HepG2 (cell line): ENCODE data around the gene TLCD1. TPM values are rescaled to one million over a fixed set of nuclear protein-coding genes. Genes with fewer than 3 reads are reported as not detected.
A peak's percentile ranks its signal among the peaks of the same experiment; 100 is the strongest.

Experiments used
- ATAC-seq: fragments of 200-7000 bp; cut with Tn5 transposase; 3 replicates; pipeline ENCODE4 v1.9.1; 2020; ENCODE audit warnings: mild to moderate bottlenecking, moderate library complexity
- BruUV-seq: library from RNA; stranded (reverse); fragments of 400-500 nt; replicated peaks from 2 replicates; lab custom pipeline; 2021; lab: Mats Ljungman, UMichigan
- CTCF ChIA-PET: fragments of 300-600 bp; formaldehyde crosslinking; extraction: SDS; loops from one replicate; lab custom pipeline; 2021; ENCODE audit warnings: low total read pairs, inconsistent platforms, low intra/inter-chr PET ratio; lab: Yijun Ruan, JAX
- POLR2A ChIA-PET: fragments of 350-600 bp; sonication (Branson Sonifier 250); formaldehyde crosslinking; loops from one replicate; lab custom pipeline; 2020; ENCODE audit warnings: antibody characterized with exemption, inconsistent platforms; lab: Yijun Ruan, JAX
- DNase-seq: peaks from one replicate; pipeline ENCODE4 v3.0.0-alpha.2; 2015; ENCODE audit warnings: low spot score
- FAIRE-seq: peaks from 3 replicates; lab custom pipeline; 2011; peaks lifted over from hg19 to GRCh38; lab: Jason Lieb, UNC
- H2AFZ ChIP-seq: one replicate; pipeline ENCODE4 v1.6.1; 2011; ENCODE audit warnings: low read length, inconsistent platforms
- H3K27ac ChIP-seq: fragments of 300-600 bp; 3 replicates; pipeline ENCODE4 v1.8.0; 2011; ENCODE audit warnings: mixed run types, mild to moderate bottlenecking, mixed read lengths, low read length, inconsistent platforms; ENCODE audit not compliant: insufficient read depth; ENCODE audit errors: extremely low read length
- H3K27me3 ChIP-seq, 2 experiments: fragments of 200-600 bp in 1 of 2; 2 replicates in 1 of 2; 3 replicates in 1 of 2; pipeline versions ENCODE4 v1.6.0 to v1.8.0; 2011; ENCODE audit warnings: low read length in 2 of 2, mild to moderate bottlenecking in 2 of 2, moderate library complexity in 2 of 2, inconsistent platforms in 1 of 2; ENCODE audit not compliant: insufficient read depth in 2 of 2, control insufficient read depth in 1 of 2
- H3K36me3 ChIP-seq, 2 experiments: fragments of 200-600 bp in 1 of 2; replicated peaks in 1 of 2; 2 replicates in 1 of 2; 3 replicates in 1 of 2; pipeline versions ENCODE4 v1.5.1 to v1.8.0; 2011; ENCODE audit warnings: low read length in 2 of 2, inconsistent platforms in 1 of 2; ENCODE audit not compliant: insufficient read depth in 2 of 2, control insufficient read depth in 1 of 2
- H3K4me1 ChIP-seq: 2 replicates; pipeline ENCODE4 v1.5.1; 2012; ENCODE audit warnings: low read length, inconsistent platforms; ENCODE audit not compliant: insufficient read depth
- H3K4me2 ChIP-seq: 2 replicates; pipeline ENCODE4 v1.6.0; 2011; ENCODE audit warnings: low read depth, low read length, inconsistent platforms
- H3K4me3 ChIP-seq, 3 experiments: fragments of 200-600 bp in 1 of 3; sonication (generic), shearing (Covaris generic) in 1 of 3; replicated peaks in 1 of 3; 2 replicates each; pipeline ENCODE4 v1.5.1; 2011 to 2016; ENCODE audit warnings: low read length in 3 of 3, inconsistent platforms in 2 of 3, low read depth in 2 of 3, mild to moderate bottlenecking in 2 of 3, control low read depth in 1 of 3, mixed read lengths in 1 of 3; ENCODE audit not compliant: insufficient read depth in 1 of 3
- H3K79me2 ChIP-seq: one replicate; pipeline ENCODE4 v1.6.1; 2011; ENCODE audit warnings: low read length, inconsistent platforms; ENCODE audit not compliant: insufficient read depth
- H3K9ac ChIP-seq: 2 replicates; pipeline ENCODE4 v1.6.0; 2011; ENCODE audit warnings: mild to moderate bottlenecking, low read depth, low read length, inconsistent platforms; ENCODE audit not compliant: insufficient read depth
- H3K9me3 ChIP-seq: 2 replicates; pipeline ENCODE4 v1.5.1; 2012; ENCODE audit warnings: mild to moderate bottlenecking, low read length
- H4K20me1 ChIP-seq: 2 replicates; pipeline ENCODE4 v1.6.0; 2011; ENCODE audit warnings: inconsistent platforms, mild to moderate bottlenecking, low read length, moderate library complexity; ENCODE audit not compliant: insufficient read depth
- CBX5 ChIP-seq: sonication (generic); formaldehyde crosslinking; IDR thresholded peaks from 2 replicates; pipeline ENCODE4 v1.4.0; 2020; ENCODE audit warnings: missing genetic modification reagents, borderline replicate concordance
- CTCF ChIP-seq: sonication (generic); formaldehyde crosslinking; IDR thresholded peaks from 2 replicates; pipeline ENCODE4 v1.5.0; 2020; ENCODE audit warnings: mild to moderate bottlenecking, missing genetic modification reagents, moderate library complexity
- EZH2 ChIP-seq: conservative IDR thresholded peaks from 2 replicates; pipeline ENCODE4 v1.6.1; 2012; ENCODE audit warnings: mild to moderate bottlenecking, low read depth, low read length, moderate library complexity
- RAD21 ChIP-seq: fragments of 450-650 bp; formaldehyde crosslinking; IDR thresholded peaks from 2 replicates; pipeline ENCODE4 v1.5.0; 2020; ENCODE audit warnings: mild to moderate bottlenecking
- SAP130 ChIP-seq: IDR thresholded peaks from 2 replicates; pipeline ENCODE4 v1.6.1; 2016; ENCODE audit warnings: low read depth
- SMC3 ChIP-seq: IDR thresholded peaks from 2 replicates; pipeline ENCODE4 v1.6.1; 2011; ENCODE audit warnings: low read length, improper control_type of control experiment
- SNRNP70 ChIP-seq: fragments of 200-400 bp; formaldehyde crosslinking; IDR thresholded peaks from 2 replicates; pipeline ENCODE4 v1.6.1; 2017; ENCODE audit warnings: mild to moderate bottlenecking, low read depth, low read length, moderate library complexity
- STAG1 ChIP-seq: sonication (generic); formaldehyde crosslinking; IDR thresholded peaks from 2 replicates; pipeline ENCODE4 v1.4.0; 2020; ENCODE audit warnings: missing genetic modification reagents
- THAP11 ChIP-seq: IDR thresholded peaks from 2 replicates; pipeline ENCODE4 v1.6.1; 2016; ENCODE audit warnings: missing biosample characterization, missing genetic modification reagents
- ZFX ChIP-seq: sonication (generic); formaldehyde crosslinking; IDR thresholded peaks from 2 replicates; pipeline ENCODE4 v1.4.0; 2020; ENCODE audit warnings: mild to moderate bottlenecking, low read depth, missing genetic modification reagents, moderate library complexity
- ZNF383 ChIP-seq: sonication (generic); formaldehyde crosslinking; IDR thresholded peaks from 2 replicates; pipeline ENCODE4 v1.4.0; 2020; ENCODE audit warnings: missing genetic modification reagents, mild to moderate bottlenecking, borderline replicate concordance
- ZNF607 ChIP-seq: sonication (generic); formaldehyde crosslinking; IDR thresholded peaks from 2 replicates; pipeline ENCODE4 v1.5.1; 2020; ENCODE audit warnings: missing genetic modification reagents, mild to moderate bottlenecking, borderline replicate concordance
- WGBS: methylation state at CpG from one replicate; pipeline ENCODE4 v1.1.6; 2017; ENCODE audit warnings: low lambda C conversion rate; 5-methylcytosine and 5-hydroxymethylcytosine counted together
- in situ Hi-C: cut with HindIII; loops from 2 replicates; pipeline ENCODE4 v1.10.0; 2017; ENCODE audit warnings: low pct_unique_long_range_greater_than_20kb; ENCODE audit not compliant: extremely low pct_ligation_motif_present
- intact Hi-C: fragments of 100-400 bp; cut with micrococcal nuclease; formaldehyde crosslinking; loops from one replicate; pipeline ENCODE4 v1.10.0; 2022; ENCODE audit not compliant: unreplicated experiment
- polyA plus RNA-seq, 8 experiments: library from polyadenylated mRNA; depleted of rRNA in 3 of 8; stranded (reverse) in 7 of 8; unstranded in 1 of 8; fragments of >200 nt; fragmentation: Illumina TruSeq in 4 of 8; extraction: Trizol in 4 of 8; gene quantifications; 2 replicates each; pipeline versions ENCODE4 v1.2.1 to v1.2.3, GENCODE V29; 2011 to 2016; ENCODE audit warnings: low read depth in 4 of 8, missing spikeins in 1 of 8, mixed read lengths in 1 of 8; ENCODE audit not compliant: insufficient read depth in 1 of 8
- total RNA-seq, 5 experiments: library from RNA; depleted of rRNA; stranded (reverse); fragments of >200 nt; fragmentation: Illumina TruSeq; extraction: Trizol; gene quantifications; 2 replicates each; pipeline ENCODE4 v1.2.3, GENCODE V29; 2016; ENCODE audit warnings: low read depth in 1 of 5

TLCD1 gene
- total and polyA plus RNA-seq, 2 of the 13 experiments (the other 11 are each of a cell fraction or from before 2014, with no cell fraction given) = 14.9 to 19.6 TPM

GRCh38 chr17:28685366-28685765 lies 40.7 kb downstream of the TLCD1 start (continued):
- no peak for TF ChIP-seq ZNF383 (CRISPR knock-in tag)

GRCh38 chr17:28684963-28685362 lies 41.1 kb downstream of the TLCD1 start:
- FAIRE-seq (peak; percentile 85), DNase-seq (peak; percentile 65), ATAC-seq (peak; percentile 68)
- Histone ChIP-seq H4K20me1 (no peaks in the 10 kb centered on the region), H3K4me3 (no peak overlapping the region), H3K9ac (no peak overlapping the region), H3K9me3 (no peaks in the 10 kb centered on the region), H3K36me3 (peaks cover 55 to 95% of the 10 kb centered on the region in 2 experiments), H2AFZ (no peak overlapping the region), H3K4me1 (0 out of 2 replicates have a peak, but pooled peaks cover 7% of the 10 kb centered on the region), H3K4me2 (no peak overlapping the region), H3K27me3 (no peaks in the 10 kb centered on the region), H3K79me2 (no peaks in the 10 kb centered on the region), H3K27ac (no peak overlapping the region)
- in situ Hi-C loops = no loop called here
- 84% methylated on average over 3 of the region's 3 CpGs for whole genome bisulfite sequencing
- TF ChIP-seq SAP130 = peak; percentile 25; the same call in 1 of the 2 replicates
- TF ChIP-seq SMC3 = peak; percentile 43; the same call in 1 of the 2 replicates
- no peak for TF ChIP-seq ZNF607 (CRISPR knock-in tag)
- 0 out of 2 replicates have a peak, but pooled peaks have one; percentile 38 for TF ChIP-seq RAD21 (CRISPR knock-in tag)
- TF ChIP-seq ZFX (CRISPR knock-in tag) = peak; percentile 28; the same call in 1 of the 2 replicates
- 0 out of 2 replicates have a peak, but pooled peaks have one; percentile 42 for TF ChIP-seq THAP11 (CRISPR knock-in tag)
- TF ChIP-seq EZH2 = no peak
- TF ChIP-seq STAG1 (CRISPR knock-in tag) = peak; percentile 80
- TF ChIP-seq CBX5 (CRISPR knock-in tag) = no peak
- peak; percentile 79 for TF ChIP-seq CTCF
- no peak for TF ChIP-seq SNRNP70
- intact Hi-C loops = loop anchor here (2.0 kb wide), 2 partner anchors 42 to 66 kb away; partner anchors contain the start of gene TLCD1
- POLR2A ChIA-PET = no interaction called here
- BruUV-seq = no TSS peak
- CTCF ChIA-PET = interaction anchor here (1.2 kb wide), 1 partner anchor 35 kb away, joined by 4 read pairs; the partner anchor contains the start of gene RPL23A
